OCI-M2 (cell line): Measurements from ENCODE around the gene ACTL9.
"Not testable (repeated sequence)": the region's sequence is repeated elsewhere in the genome, so short reads cannot be mapped to it uniquely, and the experiment has no call there.

Source experiments
- DNase-seq: peaks from one replicate; lab custom pipeline; 2025; ENCODE audit not compliant: unreplicated experiment; lab: John Stamatoyannopoulos, UW

Gene ACTL9

DNA sequence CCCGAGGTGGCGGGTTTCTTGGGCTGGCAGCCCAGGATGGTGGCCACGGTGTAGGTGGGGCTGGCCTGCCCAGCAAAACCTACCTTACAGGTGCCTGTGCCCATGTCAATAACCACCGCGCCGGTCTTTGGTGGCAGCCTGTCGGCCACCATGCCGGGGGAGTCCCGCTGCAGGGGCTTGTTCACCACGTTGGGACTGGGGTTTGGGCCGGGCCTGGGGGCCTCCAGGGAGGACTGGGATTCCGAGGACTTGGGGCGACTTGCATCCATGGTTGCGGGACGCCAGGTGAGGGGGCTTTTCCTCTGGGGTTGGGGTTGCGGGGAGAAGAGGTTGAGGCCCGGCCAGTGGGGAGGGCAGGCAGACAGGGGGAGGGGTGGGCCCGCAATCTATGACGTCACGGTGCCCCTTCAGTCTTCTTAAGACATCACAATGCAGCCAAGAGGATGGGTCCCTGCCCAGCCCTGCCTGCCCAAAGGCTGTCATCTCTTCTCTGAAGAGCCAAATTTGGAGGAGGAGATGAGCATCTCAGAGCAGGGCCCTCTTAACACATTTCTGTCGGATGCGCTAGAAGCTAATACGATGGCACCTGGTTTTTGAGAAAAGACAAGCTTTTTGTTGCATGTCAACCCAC lies at the start of gene ACTL9:
ACTL9 (minus strand) TSS at position 363 of the 631 bp plus-strand sequence; CDS start at position 269, 94 bp downstream.
- DNase-seq: no peak

GRCh38 chr19:8739291-8740065 lies 40.9 kb upstream of the ACTL9 start:
- not testable (repeated sequence) for DNase-seq

DNA sequence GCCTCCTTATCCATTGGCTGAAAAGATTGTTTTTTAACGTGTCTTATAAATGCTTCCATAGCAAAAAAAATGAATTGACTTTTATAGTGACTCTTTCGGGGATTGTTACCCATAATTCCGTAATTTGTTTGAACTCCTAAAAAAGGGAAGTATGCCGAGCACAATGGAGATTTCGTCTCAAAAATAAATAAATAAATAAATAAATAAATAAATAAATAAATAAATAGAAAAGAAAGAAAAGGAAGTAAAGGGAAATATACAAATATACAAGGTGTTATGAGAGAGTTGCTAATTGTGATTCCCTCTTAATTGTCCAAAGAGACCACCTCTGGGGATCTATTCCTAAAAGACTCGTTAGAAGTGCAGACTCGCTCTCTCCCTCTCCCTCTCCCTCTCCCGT lies 39.8 kb upstream of the ACTL9 start:
- no peak for DNase-seq

GRCh38 chr19:8731428-8732169 lies 33.0 kb upstream of the ACTL9 start:
- DNase-seq: no peak

GRCh38 chr19:8724276-8724675 lies 25.7 kb upstream of the ACTL9 start:
- no peak for DNase-seq

- DNase-seq: no peak
These were observed 23.4 kb upstream of the ACTL9 start for GRCh38 chr19:8722032-8722431.

DNA sequence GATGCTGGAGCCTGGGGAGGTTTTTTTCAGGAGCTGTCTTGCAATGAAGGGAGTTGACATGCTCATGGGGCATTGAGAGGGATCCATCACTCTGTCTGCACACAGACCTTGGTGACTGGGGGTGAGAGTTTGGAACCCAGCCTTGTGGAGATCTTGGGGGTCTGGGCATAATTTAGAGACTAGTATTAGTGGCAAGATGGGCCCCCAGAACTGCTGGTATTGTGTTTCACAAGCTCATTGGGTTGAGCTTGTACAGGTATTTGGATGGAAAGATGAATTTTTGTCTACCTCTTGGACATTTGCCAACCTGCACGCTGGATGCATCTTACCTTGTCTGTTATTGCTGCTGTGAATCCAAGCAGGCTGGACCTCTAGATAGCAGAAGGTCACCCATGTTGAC lies 22.7 kb upstream of the ACTL9 start, which contains the start of gene OR2Z1:
OR2Z1 (plus strand) TSS at position 301 of the 400 bp plus-strand sequence. CDS start 9,395 bp downstream, outside the sequence.
- no peak for DNase-seq

- DNase-seq: not testable (repeated sequence)
These were observed 11.7 kb upstream of the ACTL9 start for GRCh38 chr19:8710337-8710736.

GRCh38 chr19:8705742-8706141 lies 7.1 kb upstream of the ACTL9 start:
- no peak for DNase-seq

DNA sequence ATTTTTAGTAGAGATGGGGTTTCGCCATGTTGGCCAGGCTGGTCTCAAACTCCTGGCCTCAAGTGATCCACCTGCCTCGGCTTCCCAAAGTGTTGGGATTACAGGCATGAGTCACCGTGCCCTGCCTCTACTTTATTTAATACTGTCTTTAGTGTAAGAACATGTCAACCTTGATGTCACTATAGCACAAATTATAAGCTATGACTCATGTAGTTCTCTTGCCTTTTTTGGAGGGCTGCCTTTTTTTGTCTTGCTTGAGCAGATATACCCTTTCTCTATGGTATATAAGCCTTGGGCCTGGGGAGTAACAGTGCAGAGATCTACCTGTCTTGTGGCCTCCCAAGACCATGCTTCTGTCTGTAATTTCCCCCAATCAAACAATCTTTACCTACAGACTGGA lies 6.7 kb upstream of the ACTL9 start:
- not testable (repeated sequence) for DNase-seq

- no peak for DNase-seq
These were observed 4.6 kb upstream of the ACTL9 start for GRCh38 chr19:8703223-8703622.

- peak; percentile 37 for DNase-seq
These were observed 3.8 kb upstream of the ACTL9 start for GRCh38 chr19:8702350-8702749.

- no peak for DNase-seq
These were observed 2.4 kb upstream of the ACTL9 start for GRCh38 chr19:8700956-8701355.

- DNase-seq: no peak
These were observed 1.3 kb upstream of the ACTL9 start for GRCh38 chr19:8699908-8700307.

DNA sequence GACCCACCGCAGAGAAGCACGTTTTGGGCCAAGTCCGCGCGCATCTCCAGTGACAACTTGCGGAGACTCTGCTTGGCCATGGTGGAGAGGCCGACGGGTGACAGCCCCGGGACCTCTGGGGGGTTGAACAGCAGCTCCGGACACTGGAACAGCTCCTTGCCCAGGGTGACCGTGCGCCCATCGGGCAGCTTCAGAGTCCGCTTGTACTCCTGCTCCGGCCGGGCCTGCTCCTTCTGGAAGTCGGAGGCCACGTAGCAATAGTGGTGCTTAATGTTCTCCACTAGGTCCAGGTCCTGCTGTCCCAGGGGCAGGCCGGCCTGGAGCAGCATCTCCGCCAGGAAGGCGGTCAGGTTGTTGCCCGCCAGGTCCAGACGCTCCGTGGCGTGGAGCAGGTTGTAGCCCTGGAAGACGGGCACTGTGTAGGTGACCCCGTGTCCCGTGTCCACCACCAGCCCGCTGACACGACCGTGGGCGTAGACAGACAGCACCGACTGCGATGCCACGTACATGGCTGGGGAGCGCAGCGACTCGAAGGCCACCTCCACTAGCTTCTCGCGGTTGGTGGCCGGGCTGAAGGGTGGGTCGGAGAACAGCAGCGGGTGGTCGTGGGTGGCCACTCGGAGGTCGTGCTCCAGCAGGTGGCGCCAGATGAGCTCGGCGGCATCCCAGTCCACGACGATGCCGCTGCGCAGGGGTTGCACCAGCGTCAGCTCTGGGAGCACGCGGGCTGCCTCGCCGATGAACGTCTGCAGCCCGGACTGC lies 743 bp downstream of the ACTL9 start:
- DNase-seq: no peak

- no peak for DNase-seq
These were observed 1.6 kb downstream of the ACTL9 start for GRCh38 chr19:8696993-8697392.

- no peak for DNase-seq
These were observed 2.7 kb downstream of the ACTL9 start for GRCh38 chr19:8695911-8696310.

- DNase-seq: no peak
These were observed 3.1 kb downstream of the ACTL9 start for GRCh38 chr19:8695501-8695900.

GRCh38 chr19:8690753-8691539 lies 7.6 kb downstream of the ACTL9 start:
- no peak for DNase-seq

GRCh38 chr19:8688930-8689329 lies 9.7 kb downstream of the ACTL9 start:
- DNase-seq: no peak
